Naive B cell (primary cell): ENCODE results near the gene SDE2. TPM values are rescaled to one million over a fixed set of nuclear protein-coding genes. Genes with fewer than 3 reads are reported as not detected.
A peak's percentile ranks its signal among the peaks of the same experiment; 100 is the strongest.

Experiments
- ATAC-seq, 2 donors: fragments of 150-1000 bp; cut with Tn5 transposase; 2 replicates each; pipeline ENCODE4 v1.10.0; 2021; ENCODE audit warnings: low read depth in 2 of 2, mild to moderate bottlenecking in 2 of 2, moderate library complexity in 2 of 2
- DNase-seq: peaks from one replicate; pipeline ENCODE4 v3.0.0; 2022
- H3K27ac Mint-ChIP-seq, 6 donors: one replicate each; pipeline ENCODE4 v1.8.0; 2020 to 2022; ENCODE audit warnings: mild to moderate bottlenecking in 6 of 6, mixed read lengths in 6 of 6, moderate library complexity in 5 of 6, inconsistent platforms in 2 of 6
- H3K27me3 Mint-ChIP-seq, 3 donors: one replicate each; pipeline ENCODE4 v1.8.0; 2021 to 2022; ENCODE audit warnings: mixed read lengths in 3 of 3, mild to moderate bottlenecking in 1 of 3
- H3K36me3 Mint-ChIP-seq, 2 donors: one replicate each; pipeline ENCODE4 v1.8.0; 2020 to 2022; ENCODE audit warnings: mixed read lengths in 2 of 2, inconsistent platforms in 1 of 2, mild to moderate bottlenecking in 1 of 2
- H3K4me1 Mint-ChIP-seq, 3 donors: one replicate each; pipeline ENCODE4 v1.8.0; 2020 to 2022; ENCODE audit warnings: mixed read lengths in 3 of 3, inconsistent platforms in 1 of 3, mild to moderate bottlenecking in 1 of 3, moderate library complexity in 1 of 3
- H3K4me3 Mint-ChIP-seq, 8 donors: one replicate each; pipeline ENCODE4 v1.8.0; 2020 to 2022; ENCODE audit warnings: mild to moderate bottlenecking in 8 of 8, mixed read lengths in 8 of 8, moderate library complexity in 8 of 8, inconsistent platforms in 2 of 8
- H3K9me3 Mint-ChIP-seq, 7 donors: one replicate each; pipeline ENCODE4 v1.8.0; 2020 to 2022; ENCODE audit warnings: mixed read lengths in 7 of 7, mild to moderate bottlenecking in 5 of 7, inconsistent platforms in 2 of 7, moderate library complexity in 1 of 7
- polyA plus RNA-seq, 6 donors: library from polyadenylated mRNA; unstranded; fragments of 300-500 nt; fragmentation: Illumina TruSeq; gene quantifications; one replicate each; pipeline ENCODE4 v1.2.3, GENCODE V29; 2021; ENCODE audit warnings: low read depth in 6 of 6

The SDE2 gene
- polyA plus RNA-seq: 10 to 100 TPM in 5 of 6 donors, 1 to 10 TPM in 1; 8.7 to 18.9 (median 11.4) TPM

GRCh38 chr1:225999227-225999911, at the start of gene SDE2:
TSS of gene SDE2 (minus strand) at chr1:225999343. CDS start at chr1:225999312, 31 bp downstream.
- Mint-ChIP-seq H3K36me3 (peaks cover 0 to 6% of the 10 kb centered on the region in 2 donors), H3K27ac (peak within 1 kb of the TSS; percentile 100), H3K4me1 (peaks cover 55 to 78% (median 63%) of the 10 kb centered on the region in 3 donors), H3K27me3 (no peaks in the 10 kb centered on the region), H3K4me3 (peak within 1 kb of the TSS; percentile 97 to 100 (median 100)), H3K9me3 (peaks cover 0 to 3% (median 0%) of the 10 kb centered on the region in 7 donors)
- DNase-seq (peak; percentile 100), ATAC-seq (peak; percentile 65 to 68)

- Mint-ChIP-seq H3K27me3 (no peaks in the 10 kb centered on the region), H3K36me3 (no peaks in the 10 kb centered on the region), H3K4me3 (no peak overlapping the region), H3K4me1 (peaks cover 0 to 10% (median 7%) of the 10 kb centered on the region in 3 donors), H3K9me3 (no peaks in the 10 kb centered on the region), H3K27ac (no peak overlapping the region)
- ATAC-seq: no peak
- no peak for DNase-seq
These were observed 49.7 kb upstream of the SDE2 start for GRCh38 chr1:226048886-226049285.

GRCh38 chr1:226047495-226047894, 48.4 kb upstream of the SDE2 start:
- Mint-ChIP-seq H3K4me1 (peaks cover 0 to 16% (median 9%) of the 10 kb centered on the region in 3 donors), H3K9me3 (no peaks in the 10 kb centered on the region), H3K27ac (peak overlapping the region in 1 of 6 donors; percentile 42), H3K27me3 (no peaks in the 10 kb centered on the region), H3K4me3 (no peak overlapping the region), H3K36me3 (no peaks in the 10 kb centered on the region)
- DNase-seq: no peak
- no peak for ATAC-seq

- Mint-ChIP-seq H3K36me3 (no peaks in the 10 kb centered on the region), H3K9me3 (no peaks in the 10 kb centered on the region), H3K4me1 (peaks cover 0 to 16% (median 9%) of the 10 kb centered on the region in 3 donors), H3K4me3 (no peak overlapping the region), H3K27me3 (no peaks in the 10 kb centered on the region), H3K27ac (peak overlapping the region in 2 of 6 donors; percentile 49 to 59)
- ATAC-seq: no peak
- no peak for DNase-seq
These were observed 47.1 kb upstream of the SDE2 start for GRCh38 chr1:226046240-226046639.

- Mint-ChIP-seq H3K27ac (peak overlapping the region in 1 of 6 donors; percentile 30), H3K36me3 (no peaks in the 10 kb centered on the region), H3K4me3 (no peak overlapping the region), H3K4me1 (peaks cover 0 to 16% (median 9%) of the 10 kb centered on the region in 3 donors), H3K27me3 (no peaks in the 10 kb centered on the region), H3K9me3 (no peaks in the 10 kb centered on the region)
- DNase-seq (no peak), ATAC-seq (no peak)
These were observed 45.5 kb upstream of the SDE2 start for GRCh38 chr1:226044514-226045101.

GRCh38 chr1:226041419-226041818, 42.3 kb upstream of the SDE2 start:
- ATAC-seq: no peak
- DNase-seq: no peak
- peak overlapping the region in 1 of 6 donors; percentile 51 for H3K27ac Mint-ChIP-seq
- H3K27me3 Mint-ChIP-seq: no peaks in the 10 kb centered on the region
- H3K36me3 Mint-ChIP-seq: no peaks in the 10 kb centered on the region
- peaks cover 0 to 9% (median 9%) of the 10 kb centered on the region in 3 donors for H3K4me1 Mint-ChIP-seq
- H3K4me3 Mint-ChIP-seq: no peak overlapping the region
- no peaks in the 10 kb centered on the region for H3K9me3 Mint-ChIP-seq

- ATAC-seq (no peak), DNase-seq (no peak)
- Mint-ChIP-seq H3K36me3 (no peaks in the 10 kb centered on the region), H3K9me3 (no peaks in the 10 kb centered on the region), H3K4me3 (no peak overlapping the region), H3K4me1 (peaks cover 6 to 17% (median 7%) of the 10 kb centered on the region in 3 donors), H3K27me3 (no peaks in the 10 kb centered on the region), H3K27ac (peak overlapping the region in 1 of 6 donors; percentile 19)
These were observed 39.5 kb upstream of the SDE2 start for GRCh38 chr1:226038661-226039060.

- no peaks in the 10 kb centered on the region for H3K9me3 Mint-ChIP-seq
- peaks cover 15 to 20% (median 17%) of the 10 kb centered on the region in 3 donors for H3K4me1 Mint-ChIP-seq
- H3K27ac Mint-ChIP-seq: peak overlapping the region in 1 of 6 donors; percentile 80
- DNase-seq (no peak), ATAC-seq (no peak)
- peak overlapping the region in 1 of 8 donors; percentile 52 for H3K4me3 Mint-ChIP-seq
- no peaks in the 10 kb centered on the region for H3K36me3 Mint-ChIP-seq
- H3K27me3 Mint-ChIP-seq: no peaks in the 10 kb centered on the region
These were observed 36.8 kb upstream of the SDE2 start for GRCh38 chr1:226035915-226036314.

GRCh38 chr1:226034482-226034881, 35.3 kb upstream of the SDE2 start:
- Mint-ChIP-seq H3K27ac (peak overlapping the region in 2 of 6 donors; percentile 32 to 76), H3K4me3 (peak overlapping the region in 1 of 8 donors; percentile 47), H3K4me1 (peaks cover 22 to 35% (median 31%) of the 10 kb centered on the region in 3 donors), H3K27me3 (no peaks in the 10 kb centered on the region), H3K9me3 (no peaks in the 10 kb centered on the region), H3K36me3 (no peaks in the 10 kb centered on the region)
- ATAC-seq: peak; percentile 61 to 66
- no peak for DNase-seq

GRCh38 chr1:226033991-226034390, 34.8 kb upstream of the SDE2 start:
- ATAC-seq: no peak
- H3K4me1 Mint-ChIP-seq: peaks cover 25 to 40% (median 36%) of the 10 kb centered on the region in 3 donors
- no peaks in the 10 kb centered on the region for H3K36me3 Mint-ChIP-seq
- no peaks in the 10 kb centered on the region for H3K27me3 Mint-ChIP-seq
- H3K9me3 Mint-ChIP-seq: no peaks in the 10 kb centered on the region
- DNase-seq: no peak
- H3K27ac Mint-ChIP-seq: peak overlapping the region in 5 of 6 donors; percentile 4 to 95 (median 39)
- H3K4me3 Mint-ChIP-seq: peak overlapping the region in 1 of 8 donors; percentile 47

- Mint-ChIP-seq H3K4me3 (peak overlapping the region in 1 of 8 donors; percentile 2), H3K9me3 (no peaks in the 10 kb centered on the region), H3K27ac (peak overlapping the region in 5 of 6 donors; percentile 32 to 95 (median 39)), H3K36me3 (no peaks in the 10 kb centered on the region), H3K27me3 (no peaks in the 10 kb centered on the region), H3K4me1 (peaks cover 28 to 44% (median 40%) of the 10 kb centered on the region in 3 donors)
- ATAC-seq: no peak
- no peak for DNase-seq
These were observed 34.4 kb upstream of the SDE2 start for GRCh38 chr1:226033582-226033981.

GRCh38 chr1:226029568-226030225, 30.6 kb upstream of the SDE2 start:
- H3K27me3 Mint-ChIP-seq: no peaks in the 10 kb centered on the region
- H3K4me3 Mint-ChIP-seq: peak overlapping the region in 6 of 8 donors; percentile 35 to 83 (median 66)
- H3K27ac Mint-ChIP-seq: peak overlapping the region; percentile 85 to 99 (median 98)
- ATAC-seq (no peak), DNase-seq (no peak)
- H3K4me1 Mint-ChIP-seq: peaks cover 31 to 50% (median 41%) of the 10 kb centered on the region in 3 donors
- no peaks in the 10 kb centered on the region for H3K9me3 Mint-ChIP-seq
- no peaks in the 10 kb centered on the region for H3K36me3 Mint-ChIP-seq

GRCh38 chr1:226029093-226029496, 30.0 kb upstream of the SDE2 start:
- DNase-seq (peak; percentile 83), ATAC-seq (peak; percentile 93 to 95)
- Mint-ChIP-seq H3K36me3 (no peaks in the 10 kb centered on the region), H3K27ac (peak overlapping the region; percentile 85 to 99 (median 98)), H3K27me3 (no peaks in the 10 kb centered on the region), H3K9me3 (no peaks in the 10 kb centered on the region), H3K4me1 (peaks cover 28 to 44% (median 41%) of the 10 kb centered on the region in 3 donors), H3K4me3 (peak overlapping the region in 7 of 8 donors; percentile 51 to 83 (median 67))
